Naive B cell (primary cell): Measurements from ENCODE around the gene OR5K3. TPM values are rescaled to one million over a fixed set of nuclear protein-coding genes. Genes with fewer than 3 reads are reported as not detected.

Experiments
- polyA plus RNA-seq, 6 donors: library from polyadenylated mRNA; unstranded; fragments of 300-500 nt; fragmentation: Illumina TruSeq; gene quantifications; one replicate each; pipeline ENCODE4 v1.2.3, GENCODE V29; 2021; ENCODE audit warnings: low read depth in 6 of 6

The OR5K3 gene
- polyA plus RNA-seq, 6 donors from 2014 or later, result not detected

Other genes starting within 250 kb of the OR5K3 start
- gene OR5H14, start 243.2 kb upstream of the OR5K3 start, polyA plus RNA-seq, result not detected
- not detected for gene OR5H15, start 224.0 kb upstream of the OR5K3 start, polyA plus RNA-seq
- not detected for gene OR5H6, start 126.4 kb upstream of the OR5K3 start, polyA plus RNA-seq
- gene OR5H2, start 108.2 kb upstream of the OR5K3 start, polyA plus RNA-seq, result not detected
- gene OR5K4, start 36.8 kb upstream of the OR5K3 start, polyA plus RNA-seq, result not detected
- not detected for gene OR5K1, start 72.5 kb downstream of the OR5K3 start, polyA plus RNA-seq
- not detected for gene OR5K2, start 107.0 kb downstream of the OR5K3 start, polyA plus RNA-seq
- gene CLDND1, start 132.2 kb downstream of the OR5K3 start, polyA plus RNA-seq, result 100 to 1,000 TPM in 1 of 6 donors, 10 to 100 TPM in 5; 53.1 to 153 (median 66.3) TPM
- under 1 TPM in 2 of 6 donors, not detected in 4; 0.25 to 0.32 TPM for gene GPR15, start 141.3 kb downstream of the OR5K3 start, polyA plus RNA-seq
- gene CPOX, start 202.9 kb downstream of the OR5K3 start, polyA plus RNA-seq, result 1 to 10 TPM; 1.9 to 3.5 (median 2.4) TPM